HG02870 (cell line): ENCODE data around the gene SNTB2.
"Not testable (repeated sequence)": the region's sequence is repeated elsewhere in the genome, so short reads cannot be mapped to it uniquely, and the experiment has no call there.

Experiments used
- ATAC-seq: cut with Tn5 transposase; IDR thresholded peaks from one replicate; pipeline ENCODE4 v1.9.1; 2021; ENCODE audit warnings: mild to moderate bottlenecking, moderate library complexity; ENCODE audit not compliant: unreplicated experiment

SNTB2 gene

GRCh38 chr16:69283851-69284250 lies 96.9 kb downstream of the SNTB2 start:
- no peak for ATAC-seq

- ATAC-seq: no peak
Measured at GRCh38 chr16:69285240-69285639, 98.3 kb downstream of the SNTB2 start.

- no peak for ATAC-seq
Measured at GRCh38 chr16:69286941-69287713, 100.2 kb downstream of the SNTB2 start.

GRCh38 chr16:69291657-69292056 lies 104.7 kb downstream of the SNTB2 start:
- not testable (repeated sequence) for ATAC-seq

- no peak for ATAC-seq
Measured at GRCh38 chr16:69293401-69293800, 106.4 kb downstream of the SNTB2 start.

- no peak for ATAC-seq
Measured at GRCh38 chr16:69294051-69294450, 107.1 kb downstream of the SNTB2 start.

GRCh38 chr16:69296771-69297170 lies 109.8 kb downstream of the SNTB2 start:
- not testable (repeated sequence) for ATAC-seq

- ATAC-seq: no peak
Measured at GRCh38 chr16:69298261-69298660, 111.3 kb downstream of the SNTB2 start.

GRCh38 chr16:69301187-69301586 lies 114.2 kb downstream of the SNTB2 start:
- no peak for ATAC-seq

GRCh38 chr16:69301861-69302260 lies 114.9 kb downstream of the SNTB2 start:
- ATAC-seq: no peak

- ATAC-seq: no peak
Measured at GRCh38 chr16:69302301-69302700, 115.3 kb downstream of the SNTB2 start.

GRCh38 chr16:69306031-69306430 lies 119.1 kb downstream of the SNTB2 start:
- ATAC-seq: no peak

- ATAC-seq: no peak
Measured at GRCh38 chr16:69307091-69307490, 120.1 kb downstream of the SNTB2 start.

GRCh38 chr16:69307856-69308255 lies 120.9 kb downstream of the SNTB2 start:
- no peak for ATAC-seq

- no peak for ATAC-seq
Measured at GRCh38 chr16:69309316-69309715, 122.4 kb downstream of the SNTB2 start.

GRCh38 chr16:69310653-69311532 lies 123.9 kb downstream of the SNTB2 start, which contains the start of gene VPS4A:
Gene VPS4A, plus strand, starts transcription at chr16:69311350. Its CDS starts 162 bp downstream, at chr16:69311512.
- ATAC-seq: peak; percentile 88

- peak; percentile 46 for ATAC-seq
Measured at GRCh38 chr16:69311533-69312387, 124.8 kb downstream of the SNTB2 start.

GRCh38 chr16:69313469-69313868 lies 126.5 kb downstream of the SNTB2 start:
- ATAC-seq: no peak

GRCh38 chr16:69314534-69314933 lies 127.6 kb downstream of the SNTB2 start:
- no peak for ATAC-seq

- ATAC-seq: no peak
Measured at GRCh38 chr16:69315486-69316311, 128.7 kb downstream of the SNTB2 start.
